H1 (cell line): ENCODE measurements around the gene UPF3B. TPM values are rescaled to one million over a fixed set of nuclear protein-coding genes. Genes with fewer than 3 reads are reported as not detected.

Source experiments
- CTCF ChIA-PET: fragments of 300-600 bp; sonication (Branson Sonifier 250); formaldehyde crosslinking; loops from one replicate; lab custom pipeline; 2021; ENCODE audit not compliant: partially characterized antibody; lab: Charles Lee
- POLR2A ChIA-PET: fragments of 300-600 bp; sonication (Branson Sonifier 250); formaldehyde crosslinking; loops from one replicate; lab custom pipeline; 2021; ENCODE audit warnings: inconsistent platforms; ENCODE audit not compliant: partially characterized antibody; lab: Charles Lee
- DNase-seq, 2 experiments: peaks; one replicate each; pipeline versions ENCODE4 v3.0.0 to v3.0.0-alpha.2; 2010 to 2022; ENCODE audit warnings: low spot score in 2 of 2, low read depth in 1 of 2, mixed read lengths in 1 of 2
- FAIRE-seq: peaks from 2 replicates; lab custom pipeline; 2011; peaks lifted over from hg19 to GRCh38; lab: Jason Lieb, UNC
- H2AFZ ChIP-seq: 2 replicates; pipeline ENCODE4 v1.8.1; 2012; ENCODE audit warnings: low read length, inconsistent platforms
- H2AK5ac ChIP-seq: 2 replicates; pipeline ENCODE4 v1.6.1; 2013; ENCODE audit warnings: low read depth, low read length
- H2BK120ac ChIP-seq: replicated peaks from 2 replicates; pipeline ENCODE3; 2013; ENCODE audit warnings: low read depth, low read length, inconsistent platforms
- H2BK12ac ChIP-seq: 2 replicates; pipeline ENCODE4 v1.6.1; 2013; ENCODE audit warnings: low read depth, low read length
- H2BK15ac ChIP-seq: 2 replicates; pipeline ENCODE4 v1.6.1; 2013; ENCODE audit warnings: low read length
- H2BK20ac ChIP-seq: 2 replicates; pipeline ENCODE4 v1.6.1; 2013; ENCODE audit warnings: low read length
- H2BK5ac ChIP-seq: 2 replicates; pipeline ENCODE4 v1.6.1; 2013; ENCODE audit warnings: low read depth, low read length
- H3K14ac ChIP-seq: 2 replicates; pipeline ENCODE4 v1.6.1; 2013; ENCODE audit warnings: inconsistent platforms; ENCODE audit not compliant: insufficient read length
- H3K18ac ChIP-seq: 2 replicates; pipeline ENCODE4 v1.6.1; 2013; ENCODE audit warnings: low read length; ENCODE audit errors: extremely low read depth
- H3K23ac ChIP-seq: 2 replicates; pipeline ENCODE4 v1.6.1; 2013; ENCODE audit warnings: inconsistent platforms; ENCODE audit not compliant: insufficient read length
- H3K23me2 ChIP-seq: 2 replicates; pipeline ENCODE4 v1.6.1; 2013; ENCODE audit warnings: low read depth, low read length
- H3K27ac ChIP-seq: 2 replicates; pipeline ENCODE4 v1.6.1; 2011; ENCODE audit warnings: low read depth, low read length, inconsistent platforms
- H3K27me3 ChIP-seq, 4 experiments: replicated peaks in 1 of 4; 1 replicate in 1 of 4; 2 replicates in 3 of 4; pipeline versions ENCODE4 v1.6.1 to v1.8.1; 2011 to 2013; ENCODE audit warnings: low read length in 3 of 4, mild to moderate bottlenecking in 3 of 4, inconsistent platforms in 2 of 4, mixed read lengths in 2 of 4, moderate library complexity in 1 of 4; ENCODE audit not compliant: control insufficient read depth in 3 of 4, insufficient read depth in 3 of 4; ENCODE audit errors: extremely low read depth in 1 of 4
- H3K36me3 ChIP-seq, 4 experiments: 2 replicates each; pipeline versions ENCODE4 v1.6.1 to v1.8.1; 2011 to 2013; ENCODE audit warnings: mild to moderate bottlenecking in 4 of 4, low read length in 3 of 4, moderate library complexity in 2 of 4, control low read depth in 1 of 4, inconsistent platforms in 1 of 4; ENCODE audit not compliant: insufficient read depth in 4 of 4, control insufficient read depth in 2 of 4
- H3K4ac ChIP-seq: replicated peaks from 2 replicates; pipeline ENCODE3; 2013; ENCODE audit warnings: low read length, low read depth, mixed read lengths, inconsistent platforms; ENCODE audit not compliant: insufficient read length
- H3K4me1 ChIP-seq, 4 experiments: replicated peaks in 1 of 4; 1 replicate in 1 of 4; 2 replicates in 3 of 4; pipeline versions ENCODE4 v1.6.1 to v1.8.1; 2011 to 2013; ENCODE audit warnings: low read length in 3 of 4, inconsistent platforms in 2 of 4, mixed read lengths in 1 of 4; ENCODE audit not compliant: insufficient read depth in 4 of 4, control insufficient read depth in 3 of 4
- H3K4me2 ChIP-seq, 2 experiments: 2 replicates each; pipeline versions ENCODE4 v1.6.1 to v1.8.1; 2011 to 2013; ENCODE audit warnings: low read depth in 2 of 2, low read length in 2 of 2, control low read depth in 1 of 2, inconsistent platforms in 1 of 2, mild to moderate bottlenecking in 1 of 2; ENCODE audit not compliant: insufficient read depth in 1 of 2
- H3K4me3 ChIP-seq, 4 experiments: fragments of 200-600, 300-600 bp in 1 of 4; sonication (generic), shearing (Covaris generic), sonication (Bioruptor Twin) in 1 of 4; 2 replicates each; pipeline versions ENCODE4 v1.5.1 to v1.8.1; 2011 to 2016; ENCODE audit warnings: low read length in 4 of 4, low read depth in 3 of 4, control low read depth in 2 of 4, inconsistent platforms in 2 of 4, mild to moderate bottlenecking in 2 of 4, mixed read lengths in 1 of 4, moderate library complexity in 1 of 4; ENCODE audit not compliant: insufficient read depth in 2 of 4; ENCODE audit errors: extremely low read depth in 1 of 4
- H3K56ac ChIP-seq: replicated peaks from 2 replicates; pipeline ENCODE3; 2013; ENCODE audit warnings: low read depth, mild to moderate bottlenecking, mixed read lengths, low read length, inconsistent platforms; ENCODE audit not compliant: insufficient read length
- H3K79me1 ChIP-seq: 2 replicates; pipeline ENCODE4 v1.6.1; 2013; ENCODE audit warnings: low read depth, low read length, control low read depth
- H3K79me2 ChIP-seq, 2 experiments: 2 replicates each; pipeline versions ENCODE4 v1.6.1 to v1.8.1; 2012 to 2013; ENCODE audit warnings: low read length in 2 of 2, mild to moderate bottlenecking in 2 of 2, inconsistent platforms in 1 of 2; ENCODE audit not compliant: insufficient read depth in 2 of 2, control insufficient read depth in 1 of 2
- H3K9ac ChIP-seq, 4 experiments: replicated peaks in 1 of 4; 1 replicate in 1 of 4; 2 replicates in 3 of 4; pipeline versions ENCODE4 v1.6.1 to v1.8.1; 2011 to 2013; ENCODE audit warnings: low read depth in 3 of 4, low read length in 3 of 4, control low read depth in 2 of 4, mild to moderate bottlenecking in 2 of 4, moderate library complexity in 2 of 4, inconsistent platforms in 1 of 4; ENCODE audit errors: extremely low read depth in 1 of 4
- H3K9me3 ChIP-seq, 2 experiments: 2 replicates each; pipeline versions ENCODE4 v1.6.1 to v1.8.1; 2012 to 2013; ENCODE audit warnings: mild to moderate bottlenecking in 2 of 2, moderate library complexity in 2 of 2, control low read depth in 1 of 2, inconsistent platforms in 1 of 2, low read depth in 1 of 2, low read length in 1 of 2, mixed read lengths in 1 of 2; ENCODE audit not compliant: insufficient read depth in 2 of 2
- H4K20me1 ChIP-seq, 2 experiments: replicated peaks in 1 of 2; 2 replicates each; pipeline versions ENCODE3 to v1.8.1; 2011 to 2013; ENCODE audit warnings: inconsistent platforms in 2 of 2, low read length in 2 of 2, mild to moderate bottlenecking in 1 of 2; ENCODE audit not compliant: insufficient read depth in 2 of 2, control insufficient read depth in 1 of 2
- H4K5ac ChIP-seq: 2 replicates; pipeline ENCODE4 v1.6.1; 2013; ENCODE audit warnings: low read length, low read depth, mixed read lengths, inconsistent platforms; ENCODE audit not compliant: insufficient read length
- H4K8ac ChIP-seq: 2 replicates; pipeline ENCODE4 v1.8.0; 2013; ENCODE audit warnings: mild to moderate bottlenecking, moderate library complexity, low read length, inconsistent platforms; ENCODE audit not compliant: insufficient read depth; ENCODE audit errors: extremely low read depth
- H4K91ac ChIP-seq: replicated peaks from 2 replicates; pipeline ENCODE3; 2013; ENCODE audit warnings: low read length, mixed read lengths, inconsistent platforms; ENCODE audit not compliant: insufficient read length
- ATF2 ChIP-seq: IDR thresholded peaks from 2 replicates; pipeline ENCODE4 v1.6.1; 2012; ENCODE audit warnings: low read length, inconsistent platforms
- TBP ChIP-seq: IDR thresholded peaks from 2 replicates; pipeline ENCODE4 v1.6.1; 2011; ENCODE audit warnings: low read depth, low read length, improper control_type of control experiment
- WGBS, 2 experiments: shearing (Covaris generic) in 1 of 2; methylation state at CpG; one replicate each; pipeline versions ENCODE4 v1.1.6 to v1.1.7; 2013 to 2015; ENCODE audit warnings: low lambda C conversion rate in 2 of 2, mixed read lengths in 2 of 2, inconsistent platforms in 1 of 2, low coverage in 1 of 2, missing lambda C conversion rate in 1 of 2; ENCODE audit not compliant: insufficient replicate concordance in 2 of 2, insufficient coverage in 1 of 2, insufficient read length in 1 of 2; ENCODE audit errors: extremely low coverage in 1 of 2, missing lambda C conversion rate in 1 of 2; 5-methylcytosine and 5-hydroxymethylcytosine counted together
- polyA plus RNA-seq, 7 experiments: library from polyadenylated mRNA; depleted of rRNA in 3 of 7; stranded (reverse) in 5 of 7; unstranded in 2 of 7; fragments of >200 nt in 5 of 7; fragments of 200-250 nt in 2 of 7; gene quantifications; 1 replicate in 5 of 7; 2 replicates in 1 of 7; 4 replicates in 1 of 7; pipeline versions ENCODE4 v1.2.1 to v1.2.3, GENCODE V29; 2011 to 2013; ENCODE audit warnings: missing spikeins in 2 of 7, mixed read lengths in 2 of 7
- total RNA-seq: library from RNA; stranded (reverse); fragmentation: NEBNext Ultra II Directional; extraction: Animal tissue kit (Norgen Biotek cat#: 25700); gene quantifications from 2 replicates; pipeline ENCODE4 v1.2.1, GENCODE V29; 2021

The UPF3B gene
- total and polyA plus RNA-seq, 2 of the 8 experiments (the other 6 are each of a cell fraction or from before 2014, with no cell fraction given) = 7.8 to 20.9 TPM

GRCh38 chrX:119801253-119802221 lies 51.2 kb downstream of the UPF3B start:
- H2AFZ ChIP-seq = no peak overlapping the region
- no peak overlapping the region for H4K5ac ChIP-seq
- H3K36me3 ChIP-seq = no peaks in the 10 kb centered on the region
- H2BK12ac ChIP-seq = no peak overlapping the region
- no peak overlapping the region for H3K4me3 ChIP-seq
- no peak overlapping the region for H2AK5ac ChIP-seq
- no peaks in the 10 kb centered on the region for H3K23me2 ChIP-seq
- ChIA-PET CTCF (no interaction called here), POLR2A (interaction anchor here (0.6 to 2.5 kb wide), 4 partner anchors 9 to 15 kb away, joined by 3 to 13 read pairs (median 3); partner anchors contain the start of gene RPL39)
- H4K8ac ChIP-seq = no peak overlapping the region
- H3K56ac ChIP-seq = no peak overlapping the region
- no peak overlapping the region for H2BK20ac ChIP-seq
- no peak overlapping the region for H3K18ac ChIP-seq
- H3K79me2 ChIP-seq = no peaks in the 10 kb centered on the region
- DNase-seq (no peak), FAIRE-seq (no peak)
- no peaks in the 10 kb centered on the region for H3K79me1 ChIP-seq
- H3K4ac ChIP-seq = no peak overlapping the region
- no peaks in the 10 kb centered on the region for H4K20me1 ChIP-seq
- H3K4me2 ChIP-seq = no peak overlapping the region
- no peak overlapping the region for H3K9ac ChIP-seq
- H2BK5ac ChIP-seq = no peak overlapping the region
- H3K27ac ChIP-seq = no peak overlapping the region
- 100% methylated on average over 1 of the region's 2 CpGs; no CpG with 5 or more reads in 1 of the 2 experiments for WGBS, 2 experiments
- H2BK120ac ChIP-seq = no peak overlapping the region
- no peak overlapping the region for H4K91ac ChIP-seq
- no peak overlapping the region for H2BK15ac ChIP-seq
- H3K23ac ChIP-seq = no peak overlapping the region
- TF ChIP-seq ATF2 (no peak), TBP (no peak)
- H3K4me1 ChIP-seq = no peaks in the 10 kb centered on the region
- no peaks in the 10 kb centered on the region for H3K9me3 ChIP-seq
- H3K27me3 ChIP-seq = no peaks in the 10 kb centered on the region
- H3K14ac ChIP-seq = no peak overlapping the region
